IMR-90 (cell line): ENCODE measurements around the gene NLGN1. TPM values are rescaled to one million over a fixed set of nuclear protein-coding genes. Genes with fewer than 3 reads are reported as not detected.

Source experiments
- ATAC-seq: fragments of 200-7000 bp; cut with Tn5 transposase; 2 replicates; pipeline ENCODE4 v1.9.1; 2020; ENCODE audit warnings: low read depth, mild to moderate bottlenecking, moderate library complexity
- BruUV-seq: library from RNA; stranded (reverse); fragments of 400-500 nt; replicated peaks from 2 replicates; lab custom pipeline; 2021; lab: Mats Ljungman, UMichigan
- CTCF ChIA-PET: fragments of 300-600 bp; formaldehyde crosslinking; extraction: SDS; loops from one replicate; lab custom pipeline; 2021; ENCODE audit warnings: antibody characterized with exemption; lab: Yijun Ruan, JAX
- POLR2A ChIA-PET: fragments of 300-600 bp; sonication (Branson Sonifier 250); formaldehyde crosslinking; loops from one replicate; lab custom pipeline; 2022; ENCODE audit warnings: antibody characterized with exemption; ENCODE audit not compliant: unreplicated experiment; lab: Charles Lee
- DNase-seq: peaks from one replicate; pipeline ENCODE4 v3.0.0; 2013
- H2AFZ ChIP-seq: replicated peaks from 2 replicates; pipeline ENCODE3; 2013; ENCODE audit warnings: low read length, mild to moderate bottlenecking; ENCODE audit not compliant: poor library complexity
- H2AK5ac ChIP-seq: 2 replicates; pipeline ENCODE4 v1.6.1; 2013; ENCODE audit warnings: low read depth, low read length, inconsistent platforms
- H2AK9ac ChIP-seq: replicated peaks from 2 replicates; pipeline ENCODE3; 2013; ENCODE audit warnings: mild to moderate bottlenecking, low read depth, low read length, moderate library complexity; ENCODE audit not compliant: poor library complexity
- H2BK120ac ChIP-seq: 2 replicates; pipeline ENCODE4 v1.6.1; 2013; ENCODE audit warnings: low read depth, low read length, inconsistent platforms
- H2BK15ac ChIP-seq: 3 replicates; pipeline ENCODE4 v1.6.1; 2013; ENCODE audit warnings: low read depth, low read length, inconsistent platforms
- H2BK20ac ChIP-seq: 2 replicates; pipeline ENCODE4 v1.6.1; 2013; ENCODE audit warnings: low read depth, mild to moderate bottlenecking, inconsistent platforms, low read length, moderate library complexity
- H2BK5ac ChIP-seq: 2 replicates; pipeline ENCODE4 v1.6.1; 2013; ENCODE audit warnings: mild to moderate bottlenecking, low read depth, low read length, inconsistent platforms; ENCODE audit not compliant: poor library complexity, severe bottlenecking
- H3K14ac ChIP-seq: replicated peaks from 2 replicates; pipeline ENCODE4 v1.6.1; 2013; ENCODE audit warnings: low read depth, low read length, inconsistent platforms
- H3K18ac ChIP-seq: 2 replicates; pipeline ENCODE4 v1.6.1; 2013; ENCODE audit warnings: low read depth, low read length, control low read depth
- H3K23ac ChIP-seq: 2 replicates; pipeline ENCODE4 v1.6.1; 2013; ENCODE audit warnings: low read depth, low read length, inconsistent platforms
- H3K27ac ChIP-seq: 2 replicates; pipeline ENCODE4 v1.5.1; 2013; ENCODE audit warnings: mild to moderate bottlenecking, control low read depth, low read length; ENCODE audit not compliant: insufficient read depth
- H3K27me3 ChIP-seq: 2 replicates; pipeline ENCODE4 v1.6.1; 2013; ENCODE audit warnings: low read length; ENCODE audit not compliant: control insufficient read depth, insufficient read depth
- H3K36me3 ChIP-seq: 2 replicates; pipeline ENCODE4 v1.6.1; 2013; ENCODE audit warnings: low read length, mixed read lengths; ENCODE audit not compliant: control insufficient read depth, insufficient read depth
- H3K4ac ChIP-seq: 2 replicates; pipeline ENCODE4 v1.6.1; 2013; ENCODE audit warnings: low read depth, low read length, inconsistent platforms
- H3K4me1 ChIP-seq: 2 replicates; pipeline ENCODE4 v1.6.1; 2013; ENCODE audit warnings: low read length, mixed read lengths; ENCODE audit not compliant: control insufficient read depth, insufficient read depth
- H3K4me2 ChIP-seq: 2 replicates; pipeline ENCODE4 v1.6.1; 2013; ENCODE audit warnings: low read depth, mild to moderate bottlenecking, control low read depth, low read length, moderate library complexity
- H3K4me3 ChIP-seq: 2 replicates; pipeline ENCODE4 v1.5.1; 2013; ENCODE audit warnings: low read depth, mild to moderate bottlenecking, control low read depth, low read length, moderate library complexity; ENCODE audit not compliant: insufficient read depth
- H3K56ac ChIP-seq: 2 replicates; pipeline ENCODE4 v1.6.1; 2013; ENCODE audit warnings: low read length, inconsistent platforms; ENCODE audit not compliant: insufficient read depth; ENCODE audit errors: extremely low read depth
- H3K79me1 ChIP-seq, 2 experiments: 2 replicates each; pipeline ENCODE4 v1.6.1; 2013; ENCODE audit warnings: low read length in 2 of 2, inconsistent platforms in 1 of 2, low read depth in 1 of 2
- H3K9ac ChIP-seq: 2 replicates; pipeline ENCODE4 v1.6.1; 2013; ENCODE audit warnings: low read depth, low read length, control low read depth
- H3K9me1 ChIP-seq: 2 replicates; pipeline ENCODE4 v1.6.1; 2013; ENCODE audit warnings: low read length, inconsistent platforms; ENCODE audit not compliant: insufficient read depth
- H3K9me3 ChIP-seq: 2 replicates; pipeline ENCODE4 v1.6.1; 2013; ENCODE audit warnings: low read length; ENCODE audit not compliant: control insufficient read depth, insufficient read depth
- H4K20me1 ChIP-seq: 2 replicates; pipeline ENCODE4 v1.6.1; 2013; ENCODE audit warnings: low read length, inconsistent platforms; ENCODE audit not compliant: insufficient read depth
- H4K5ac ChIP-seq: 2 replicates; pipeline ENCODE4 v1.6.1; 2013; ENCODE audit warnings: mild to moderate bottlenecking, low read depth, low read length, control low read depth
- H4K8ac ChIP-seq, 2 experiments: 2 replicates each; pipeline ENCODE4 v1.6.1; 2013; ENCODE audit warnings: low read depth in 2 of 2, low read length in 2 of 2, control low read depth in 1 of 2, inconsistent platforms in 1 of 2
- H4K91ac ChIP-seq: 2 replicates; pipeline ENCODE4 v1.6.1; 2013; ENCODE audit warnings: low read depth, low read length, inconsistent platforms; ENCODE audit not compliant: insufficient read depth
- BHLHE40 ChIP-seq: fragments of 150-350 bp; IDR thresholded peaks from 2 replicates; pipeline ENCODE4 v1.6.1; 2016; ENCODE audit warnings: mild to moderate bottlenecking, low read depth, low read length
- CEBPB ChIP-seq: IDR thresholded peaks from 2 replicates; pipeline ENCODE4 v1.6.1; 2012; ENCODE audit warnings: low read depth, low read length, improper control_type of control experiment
- CTCF ChIP-seq: conservative IDR thresholded peaks from 2 replicates; pipeline ENCODE4 v1.5.1; 2012; ENCODE audit warnings: mild to moderate bottlenecking, low read depth, low read length, improper control_type of control experiment
- ELK1 ChIP-seq: fragments of 150-350 bp; IDR thresholded peaks from 2 replicates; pipeline ENCODE4 v1.6.1; 2016; ENCODE audit warnings: low read depth, mild to moderate bottlenecking, low read length, moderate library complexity, borderline replicate concordance
- FOS ChIP-seq: fragments of 150-350 bp; IDR thresholded peaks from 2 replicates; pipeline ENCODE4 v1.6.1; 2016; ENCODE audit warnings: low read depth, low read length
- MAFK ChIP-seq: IDR thresholded peaks from 2 replicates; pipeline ENCODE4 v1.6.1; 2012; ENCODE audit warnings: low read depth, low read length, improper control_type of control experiment
- MAZ ChIP-seq: IDR thresholded peaks from 2 replicates; pipeline ENCODE4 v1.6.1; 2012; ENCODE audit warnings: low read depth, mild to moderate bottlenecking, low read length, improper control_type of control experiment, moderate library complexity, borderline replicate concordance
- MXI1 ChIP-seq: IDR thresholded peaks from 2 replicates; pipeline ENCODE4 v1.6.1; 2012; ENCODE audit warnings: low read depth, mild to moderate bottlenecking, low read length, moderate library complexity, borderline replicate concordance
- NFE2L2 ChIP-seq: fragments of 150-350 bp; IDR thresholded peaks from 2 replicates; pipeline ENCODE4 v1.6.1; 2016; ENCODE audit warnings: low read depth, mild to moderate bottlenecking, low read length
- POLR2A ChIP-seq: IDR thresholded peaks from 2 replicates; pipeline ENCODE4 v1.6.1; 2012; ENCODE audit warnings: mild to moderate bottlenecking, low read depth, low read length
- RAD21 ChIP-seq: IDR thresholded peaks from 2 replicates; pipeline ENCODE4 v1.6.1; 2012; ENCODE audit warnings: low read length, improper control_type of control experiment
- RCOR1 ChIP-seq: IDR thresholded peaks from 2 replicates; pipeline ENCODE4 v1.6.1; 2012; ENCODE audit warnings: mild to moderate bottlenecking, low read length, improper control_type of control experiment; ENCODE audit not compliant: insufficient replicate concordance
- SMC3 ChIP-seq: fragments of 150-350 bp; IDR thresholded peaks from 2 replicates; pipeline ENCODE4 v1.6.1; 2016; ENCODE audit warnings: low read depth, mild to moderate bottlenecking, antibody characterized with exemption, low read length, moderate library complexity
- USF2 ChIP-seq: fragments of 150-350 bp; IDR thresholded peaks from 2 replicates; pipeline ENCODE4 v1.6.1; 2017; ENCODE audit warnings: mild to moderate bottlenecking, antibody characterized with exemption, low read length, low read depth
- WGBS, 2 experiments: methylation state at CpG; one replicate each; pipeline versions ENCODE4 v1.1.5 to v1.1.7; 2013; ENCODE audit warnings: missing lambda C conversion rate in 2 of 2; ENCODE audit not compliant: insufficient read length in 1 of 2; ENCODE audit errors: extremely low coverage in 2 of 2; 5-methylcytosine and 5-hydroxymethylcytosine counted together
- dilution Hi-C: fragments of 300-500 bp; cut with HindIII; formaldehyde crosslinking; loops from one replicate; pipeline ENCODE4 v1.14.3; 2018; ENCODE audit warnings: low sequenced_read_pairs; ENCODE audit not compliant: unreplicated experiment
- in situ Hi-C: fragments of 300-500 bp; cut with MboI; formaldehyde crosslinking; loops from 3 replicates; pipeline ENCODE4 v1.14.3; 2019; ENCODE audit warnings: low sequenced_read_pairs, inconsistent platforms, mixed read lengths
- intact Hi-C: fragments of 100-400 bp; cut with micrococcal nuclease; formaldehyde crosslinking; loops from 2 replicates; pipeline ENCODE4 v1.10.0; 2022
- polyA plus RNA-seq, 3 experiments: library from polyadenylated mRNA; depleted of rRNA; stranded (reverse); fragments of >200 nt; gene quantifications; 2 replicates each; pipeline ENCODE4 v1.2.3, GENCODE V29; 2012; ENCODE audit warnings: low replicate concordance in 1 of 3
- total RNA-seq: library from RNA; depleted of rRNA; stranded (reverse); fragments of >200 nt; gene quantifications from 2 replicates; pipeline ENCODE4 v1.2.3, GENCODE V29; 2012

Gene NLGN1
- total and polyA plus RNA-seq, 2 of the 4 experiments (the other 2 are of a cell fraction): 1.8 to 12.5 TPM

- Histone ChIP-seq H2BK15ac (no peak overlapping the region), H3K27ac (no peak overlapping the region), H3K79me1 (no peaks in the 10 kb centered on the region), H3K9ac (no peak overlapping the region), H3K27me3 (no peaks in the 10 kb centered on the region), H3K9me1 (no peaks in the 10 kb centered on the region), H2BK20ac (no peak overlapping the region), H4K5ac (no peak overlapping the region), H3K4me1 (no peaks in the 10 kb centered on the region), H3K23ac (no peak overlapping the region), H3K4ac (no peak overlapping the region), H2AFZ (no peak overlapping the region), H2AK5ac (no peak overlapping the region), H2BK120ac (no peak overlapping the region), H3K4me3 (no peak overlapping the region), H3K36me3 (no peaks in the 10 kb centered on the region), H3K9me3 (no peaks in the 10 kb centered on the region), H2AK9ac (no peak overlapping the region), H3K14ac (no peak overlapping the region), H4K20me1 (no peaks in the 10 kb centered on the region), H4K8ac (no peak overlapping the region), H3K56ac (no peak overlapping the region), H3K4me2 (no peak overlapping the region), H4K91ac (no peak overlapping the region), H2BK5ac (no peak overlapping the region), H3K18ac (no peak overlapping the region)
- no TSS peak for BruUV-seq
- in situ Hi-C loops (loop anchor here (25.0 kb wide), 1 partner anchor 829 kb away; no protein-coding TSS in a partner anchor), dilution Hi-C loops (no loop called here), intact Hi-C loops (loop anchor here (10.0 kb wide), 1 partner anchor 611 kb away; no protein-coding TSS in a partner anchor)
- ATAC-seq: no peak
- no peak for DNase-seq
- 100% methylated on average over 1 of the region's 2 CpGs; no CpG with 5 or more reads in 1 of the 2 experiments for WGBS, 2 experiments
- CTCF ChIA-PET: interaction anchor here (0.7 kb wide), 3 partner anchors 158 to 398 kb away, joined by 3 to 4 read pairs (median 4); no protein-coding TSS in a partner anchor
- POLR2A ChIA-PET: no interaction called here
- TF ChIP-seq POLR2A (no peak), NFE2L2 (no peak), MAZ (no peak), CEBPB (no peak), MXI1 (no peak), ELK1 (no peak), SMC3 (no peak), USF2 (no peak), MAFK (no peak), RCOR1 (no peak), BHLHE40 (no peak), CTCF (no peak), FOS (no peak), RAD21 (no peak)
These were observed 186.0 kb downstream of the NLGN1 start for GRCh38 chr3:173583496-173583895.
